22Rv1 (cell line): ENCODE data around the gene MLLT3.

ENCODE experiments used
- H3K27ac ChIP-seq: fragments of 450-650 bp; 2 replicates; pipeline ENCODE4 v1.5.1; 2017
- ZFX ChIP-seq: fragments of 450-650 bp; IDR thresholded peaks from 2 replicates; pipeline ENCODE4 v1.6.1; 2017; ENCODE audit warnings: antibody characterized with exemption, borderline replicate concordance
- TF ChIP-seq, protein P1 (sequence below): fragments of 450-650 bp; IDR thresholded peaks from 2 replicates; pipeline ENCODE4 v1.5.1; 2017; ENCODE audit warnings: mild to moderate bottlenecking

MLLT3 gene

DNA sequence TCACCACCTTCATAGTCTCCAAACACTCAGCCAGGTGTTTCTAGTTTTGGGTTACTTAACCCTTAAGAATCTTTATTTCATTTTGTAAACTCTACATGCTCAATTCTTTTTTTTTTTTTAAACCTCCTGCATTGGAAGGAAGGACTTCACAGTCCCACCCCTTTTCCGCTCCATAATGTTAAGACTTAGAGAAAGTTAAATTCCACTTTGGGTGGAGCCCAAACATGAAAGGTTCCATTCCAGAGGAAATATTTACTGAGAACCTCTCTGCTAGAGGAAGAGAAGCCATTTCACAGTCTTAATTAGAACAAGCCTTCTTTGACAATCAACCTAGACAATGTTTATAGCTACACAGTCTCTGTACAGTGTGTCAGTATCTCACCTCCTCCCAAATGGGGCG, 312.3 kb downstream of the MLLT3 start:
- H3K27ac ChIP-seq, result no peak overlapping the region
- TF ChIP-seq ZFX, result no peak
- TF ChIP-seq, protein P1, sequence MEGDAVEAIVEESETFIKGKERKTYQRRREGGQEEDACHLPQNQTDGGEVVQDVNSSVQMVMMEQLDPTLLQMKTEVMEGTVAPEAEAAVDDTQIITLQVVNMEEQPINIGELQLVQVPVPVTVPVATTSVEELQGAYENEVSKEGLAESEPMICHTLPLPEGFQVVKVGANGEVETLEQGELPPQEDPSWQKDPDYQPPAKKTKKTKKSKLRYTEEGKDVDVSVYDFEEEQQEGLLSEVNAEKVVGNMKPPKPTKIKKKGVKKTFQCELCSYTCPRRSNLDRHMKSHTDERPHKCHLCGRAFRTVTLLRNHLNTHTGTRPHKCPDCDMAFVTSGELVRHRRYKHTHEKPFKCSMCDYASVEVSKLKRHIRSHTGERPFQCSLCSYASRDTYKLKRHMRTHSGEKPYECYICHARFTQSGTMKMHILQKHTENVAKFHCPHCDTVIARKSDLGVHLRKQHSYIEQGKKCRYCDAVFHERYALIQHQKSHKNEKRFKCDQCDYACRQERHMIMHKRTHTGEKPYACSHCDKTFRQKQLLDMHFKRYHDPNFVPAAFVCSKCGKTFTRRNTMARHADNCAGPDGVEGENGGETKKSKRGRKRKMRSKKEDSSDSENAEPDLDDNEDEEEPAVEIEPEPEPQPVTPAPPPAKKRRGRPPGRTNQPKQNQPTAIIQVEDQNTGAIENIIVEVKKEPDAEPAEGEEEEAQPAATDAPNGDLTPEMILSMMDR, result no peak

DNA sequence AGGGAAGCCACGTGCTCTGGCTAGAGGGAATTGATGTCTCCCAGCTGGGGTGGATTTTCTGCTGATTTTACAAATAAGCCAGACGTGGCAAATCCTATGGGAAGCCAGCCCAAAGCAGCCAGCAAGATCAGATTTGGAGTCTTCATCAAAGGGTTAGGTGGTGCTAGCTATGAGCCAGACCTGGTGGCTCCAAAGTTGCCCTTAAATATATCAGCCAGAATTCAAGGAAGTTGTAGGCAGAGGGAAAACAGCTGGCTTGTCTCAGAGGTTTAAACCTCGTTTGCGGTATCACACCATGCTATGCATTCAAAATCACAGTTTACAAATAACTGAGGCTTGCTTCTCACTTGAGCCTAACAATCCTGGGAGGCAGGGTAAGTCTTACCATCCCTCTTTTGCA, 313.2 kb downstream of the MLLT3 start:
- TF ChIP-seq, protein P1, result no peak
- TF ChIP-seq ZFX, result no peak
- H3K27ac ChIP-seq, result no peak overlapping the region

DNA sequence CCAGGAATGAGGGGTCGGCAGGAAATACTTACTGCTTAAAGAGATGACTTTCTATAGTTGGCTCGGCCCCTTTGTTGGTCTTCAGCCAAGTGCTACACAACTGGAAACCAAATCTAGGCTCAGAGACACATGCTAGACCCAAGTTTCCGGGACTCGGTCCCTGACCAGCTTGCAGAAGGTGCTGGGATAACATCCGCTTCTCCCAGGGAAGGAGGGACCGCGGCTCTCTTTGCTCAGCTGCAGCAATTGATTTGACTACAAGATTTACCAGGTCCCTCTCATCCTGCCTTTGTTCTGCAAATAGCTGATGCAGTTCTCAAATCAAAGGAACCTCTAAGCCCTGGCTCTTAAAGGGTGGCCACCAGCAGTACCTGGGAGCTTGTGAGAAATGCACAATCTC, 314.7 kb downstream of the MLLT3 start:
- no peak overlapping the region for H3K27ac ChIP-seq
- no peak for TF ChIP-seq ZFX
- TF ChIP-seq, protein P1, result no peak

DNA sequence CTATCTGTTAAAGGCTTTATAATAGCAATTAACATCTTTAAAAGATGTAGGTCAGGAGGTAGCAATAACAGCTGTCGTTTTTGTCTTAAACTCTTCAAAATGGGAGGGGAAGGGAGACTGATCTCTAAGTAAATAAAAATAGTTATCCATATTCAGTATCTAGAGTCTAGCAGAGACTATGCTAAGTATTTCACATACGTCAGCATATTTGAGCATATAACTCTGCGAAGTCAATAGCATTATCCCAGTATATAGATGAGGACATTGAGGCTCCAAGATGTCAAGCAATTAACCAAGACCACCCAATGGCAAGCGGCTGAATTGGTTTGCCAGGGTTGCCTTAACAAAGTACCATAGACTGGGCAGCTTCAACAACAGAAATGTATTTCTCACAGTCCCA, 316.8 kb downstream of the MLLT3 start:
- no peak overlapping the region for H3K27ac ChIP-seq
- TF ChIP-seq, protein P1, result no peak
- TF ChIP-seq ZFX, result no peak

DNA sequence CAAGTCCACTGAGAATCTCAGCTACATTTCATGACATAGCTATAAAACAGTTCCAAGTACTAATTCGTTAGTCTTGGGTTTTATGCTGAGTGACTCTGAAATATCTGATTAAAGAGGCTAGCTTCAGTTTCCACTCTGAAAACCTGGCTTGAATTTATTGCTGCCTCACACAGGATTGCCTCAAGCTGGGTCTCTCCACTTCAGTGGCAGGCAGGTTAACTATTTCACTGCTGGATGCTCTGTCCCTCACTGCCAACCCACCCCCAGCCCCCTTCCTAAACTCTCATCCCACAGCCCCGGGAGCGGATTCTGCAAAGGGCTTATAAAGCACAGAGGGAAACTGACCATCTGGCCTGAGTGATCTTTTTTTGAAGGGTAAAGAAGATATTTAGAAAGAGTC, 318.3 kb downstream of the MLLT3 start:
- H3K27ac ChIP-seq, result no peak overlapping the region
- no peak for TF ChIP-seq ZFX
- TF ChIP-seq, protein P1, result no peak

DNA sequence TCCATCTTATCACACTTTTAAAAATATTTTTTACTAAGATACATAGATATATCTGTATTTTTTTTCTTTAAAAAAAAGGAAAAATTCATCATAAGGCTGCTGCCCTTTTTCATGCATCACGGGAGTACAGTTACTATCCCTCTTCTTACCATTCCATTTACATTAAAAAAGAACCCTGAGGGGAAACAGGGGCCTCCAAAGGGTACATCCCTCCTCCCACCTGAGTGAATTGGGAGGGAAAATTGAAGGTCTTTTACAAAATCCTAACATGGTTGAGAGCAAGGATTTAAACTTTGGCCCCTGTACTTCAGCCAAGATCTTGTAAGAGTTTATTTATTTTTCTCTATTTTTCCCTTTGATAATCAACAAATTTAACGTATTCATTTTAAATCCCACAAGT, 319.2 kb downstream of the MLLT3 start:
- H3K27ac ChIP-seq, result no peak overlapping the region

DNA sequence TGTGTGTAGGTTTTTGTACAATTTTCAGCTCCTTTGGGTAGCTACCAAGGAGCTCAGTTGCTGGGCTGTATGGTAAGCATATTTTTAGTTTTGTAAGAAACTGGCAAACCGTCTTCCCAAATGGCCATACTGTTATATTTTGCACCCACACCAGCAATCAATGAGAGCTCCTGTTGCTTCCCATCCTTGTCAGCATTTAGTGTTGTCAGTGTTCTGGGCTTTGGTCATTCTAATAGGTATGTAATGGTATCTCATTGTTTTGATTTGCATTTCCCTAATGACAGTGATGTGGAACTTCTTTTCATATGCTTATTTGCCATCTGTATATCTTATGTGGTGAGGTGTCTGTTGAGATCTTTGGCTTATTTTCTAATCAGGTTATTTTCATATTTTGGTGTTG, 320.1 kb downstream of the MLLT3 start:
- no peak for TF ChIP-seq ZFX
- TF ChIP-seq, protein P1, result no peak
- H3K27ac ChIP-seq, result no peak overlapping the region

More for the DNA sequence above, 319.2 kb downstream of the MLLT3 start:
- TF ChIP-seq, protein P1, result no peak
- no peak for TF ChIP-seq ZFX
